Peyer's patch (tissue), 4 donors: ENCODE data around the gene SMAD9.

Experiments
- POLR2A ChIP-seq, 2 donors: fragments of 450-650 bp; IDR thresholded peaks; one replicate each; pipeline ENCODE4 v1.5.1; 2017; ENCODE audit warnings: antibody characterized with exemption in 2 of 2, mild to moderate bottlenecking in 2 of 2, moderate library complexity in 2 of 2
- TF ChIP-seq, protein P1 (sequence below), 6 experiments: fragments of 450-650 bp in 4 of 6; fragments of 200-600 bp in 2 of 6; sonication (generic) in 1 of 6; IDR thresholded peaks; one replicate each; pipeline ENCODE4 v1.5.1; 2017 to 2019; ENCODE audit warnings: antibody characterized with exemption in 6 of 6, mild to moderate bottlenecking in 3 of 6, moderate library complexity in 1 of 6

DNA sequence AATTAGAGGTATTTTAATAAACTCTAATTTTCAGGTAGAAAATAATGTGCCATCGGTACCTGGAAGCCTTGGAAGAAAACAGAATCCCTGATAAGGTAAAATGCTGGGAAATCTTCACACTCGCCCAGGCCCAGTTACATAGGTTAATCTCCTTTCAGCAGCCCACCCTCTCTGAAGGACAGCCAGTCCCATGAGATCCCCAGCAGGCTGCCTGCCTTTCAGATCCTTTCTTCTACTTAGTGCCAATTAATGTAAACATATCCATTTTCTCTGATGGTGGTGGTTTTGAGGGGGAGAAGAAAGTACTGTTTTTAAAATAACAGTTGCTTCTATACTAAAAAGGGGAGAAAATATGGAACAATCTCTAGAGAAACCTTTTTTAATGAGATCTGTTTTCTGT, 12.2 kb downstream of the SMAD9 start:
- TF ChIP-seq, protein P1, sequence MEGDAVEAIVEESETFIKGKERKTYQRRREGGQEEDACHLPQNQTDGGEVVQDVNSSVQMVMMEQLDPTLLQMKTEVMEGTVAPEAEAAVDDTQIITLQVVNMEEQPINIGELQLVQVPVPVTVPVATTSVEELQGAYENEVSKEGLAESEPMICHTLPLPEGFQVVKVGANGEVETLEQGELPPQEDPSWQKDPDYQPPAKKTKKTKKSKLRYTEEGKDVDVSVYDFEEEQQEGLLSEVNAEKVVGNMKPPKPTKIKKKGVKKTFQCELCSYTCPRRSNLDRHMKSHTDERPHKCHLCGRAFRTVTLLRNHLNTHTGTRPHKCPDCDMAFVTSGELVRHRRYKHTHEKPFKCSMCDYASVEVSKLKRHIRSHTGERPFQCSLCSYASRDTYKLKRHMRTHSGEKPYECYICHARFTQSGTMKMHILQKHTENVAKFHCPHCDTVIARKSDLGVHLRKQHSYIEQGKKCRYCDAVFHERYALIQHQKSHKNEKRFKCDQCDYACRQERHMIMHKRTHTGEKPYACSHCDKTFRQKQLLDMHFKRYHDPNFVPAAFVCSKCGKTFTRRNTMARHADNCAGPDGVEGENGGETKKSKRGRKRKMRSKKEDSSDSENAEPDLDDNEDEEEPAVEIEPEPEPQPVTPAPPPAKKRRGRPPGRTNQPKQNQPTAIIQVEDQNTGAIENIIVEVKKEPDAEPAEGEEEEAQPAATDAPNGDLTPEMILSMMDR (IDR thresholded peaks at IDR 0.05): no peak
- no peak for TF ChIP-seq POLR2A (IDR thresholded peaks at IDR 0.05)
